Bronchial epithelial cell (primary cell): ENCODE results near the gene KCNJ5. TPM values are rescaled to one million over a fixed set of nuclear protein-coding genes. Genes with fewer than 3 reads are reported as not detected.

Experiments used
- DNase-seq: peaks from one replicate; pipeline ENCODE4 v3.0.0-alpha.2; 2010; ENCODE audit warnings: low read depth
- FAIRE-seq: peaks from 2 replicates; lab custom pipeline; 2011; peaks lifted over from hg19 to GRCh38; lab: Jason Lieb, UNC
- H3K27me3 ChIP-seq: 2 replicates; pipeline ENCODE4 v1.5.1; 2011; ENCODE audit warnings: low read length; ENCODE audit not compliant: control insufficient read depth, insufficient read depth
- H3K36me3 ChIP-seq: 2 replicates; pipeline ENCODE4 v1.5.1; 2011; ENCODE audit warnings: low read length; ENCODE audit not compliant: control insufficient read depth, insufficient read depth
- H3K4me3 ChIP-seq: 2 replicates; pipeline ENCODE4 v1.5.1; 2011; ENCODE audit warnings: mild to moderate bottlenecking, low read depth, low read length, control low read depth
- total RNA-seq: library from RNA; depleted of rRNA; stranded (reverse); fragments of >200 nt; gene quantifications from 2 replicates; pipeline ENCODE4 v1.2.1, GENCODE V29; 2014
- TF ChIP-seq, protein P1 (sequence below): IDR thresholded peaks from 2 replicates; pipeline ENCODE4 v1.5.1; 2011; ENCODE audit warnings: mild to moderate bottlenecking, moderate library complexity, low read length, control low read depth, inconsistent platforms; ENCODE audit not compliant: insufficient read depth, severe bottlenecking

Gene KCNJ5
- total RNA-seq, 1 donor from 2014 or later: 13.2 TPM

DNA sequence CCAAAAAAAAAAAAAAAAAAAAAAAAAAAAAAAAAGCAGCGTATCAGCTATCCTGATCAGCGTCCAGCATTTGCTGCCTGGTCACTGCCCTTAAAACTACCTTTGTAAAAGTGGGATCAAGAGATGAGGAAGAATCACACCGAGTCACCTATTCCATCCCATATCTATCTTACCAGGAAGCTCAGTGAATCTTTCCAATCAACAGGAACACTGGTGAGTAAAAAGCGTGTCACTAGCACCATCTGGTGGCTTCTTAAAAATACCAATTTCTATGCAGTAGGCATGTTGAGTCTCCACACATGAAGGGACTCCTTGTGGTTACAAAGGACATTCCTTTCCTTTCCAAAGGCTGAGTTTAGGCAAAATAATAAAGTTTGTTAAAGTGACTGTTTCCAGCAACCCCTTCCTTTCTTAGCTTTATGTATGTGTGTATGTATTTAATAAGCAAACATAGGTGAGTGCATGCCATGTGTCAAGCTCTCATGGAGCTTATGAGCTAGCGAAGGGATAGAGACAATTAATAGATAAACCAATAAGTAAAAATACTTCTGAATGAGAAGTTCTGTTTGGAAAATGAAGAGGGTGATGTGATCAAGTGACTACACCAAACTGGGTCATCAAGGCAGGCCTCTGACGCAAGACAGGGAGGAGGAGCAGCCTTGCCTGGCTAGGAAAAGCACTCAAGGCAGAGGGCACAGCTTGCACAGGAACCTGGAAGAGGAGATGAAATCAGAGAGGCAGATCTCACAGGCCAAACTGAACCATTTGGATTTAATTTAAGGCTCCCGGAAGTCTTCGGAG, 65.4 kb downstream of the KCNJ5 start:
- no peaks in the 10 kb centered on the region for H3K27me3 ChIP-seq
- H3K4me3 ChIP-seq: no peak overlapping the region
- DNase-seq: peak; percentile 78
- TF ChIP-seq, protein P1, sequence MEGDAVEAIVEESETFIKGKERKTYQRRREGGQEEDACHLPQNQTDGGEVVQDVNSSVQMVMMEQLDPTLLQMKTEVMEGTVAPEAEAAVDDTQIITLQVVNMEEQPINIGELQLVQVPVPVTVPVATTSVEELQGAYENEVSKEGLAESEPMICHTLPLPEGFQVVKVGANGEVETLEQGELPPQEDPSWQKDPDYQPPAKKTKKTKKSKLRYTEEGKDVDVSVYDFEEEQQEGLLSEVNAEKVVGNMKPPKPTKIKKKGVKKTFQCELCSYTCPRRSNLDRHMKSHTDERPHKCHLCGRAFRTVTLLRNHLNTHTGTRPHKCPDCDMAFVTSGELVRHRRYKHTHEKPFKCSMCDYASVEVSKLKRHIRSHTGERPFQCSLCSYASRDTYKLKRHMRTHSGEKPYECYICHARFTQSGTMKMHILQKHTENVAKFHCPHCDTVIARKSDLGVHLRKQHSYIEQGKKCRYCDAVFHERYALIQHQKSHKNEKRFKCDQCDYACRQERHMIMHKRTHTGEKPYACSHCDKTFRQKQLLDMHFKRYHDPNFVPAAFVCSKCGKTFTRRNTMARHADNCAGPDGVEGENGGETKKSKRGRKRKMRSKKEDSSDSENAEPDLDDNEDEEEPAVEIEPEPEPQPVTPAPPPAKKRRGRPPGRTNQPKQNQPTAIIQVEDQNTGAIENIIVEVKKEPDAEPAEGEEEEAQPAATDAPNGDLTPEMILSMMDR: peak; percentile 70
- no peaks in the 10 kb centered on the region for H3K36me3 ChIP-seq
- no peak for FAIRE-seq

- TF ChIP-seq, protein P1: no peak
- Histone ChIP-seq H3K27me3 (no peaks in the 10 kb centered on the region), H3K4me3 (no peak overlapping the region), H3K36me3 (no peaks in the 10 kb centered on the region)
- no peak for FAIRE-seq
- DNase-seq: no peak
Measured at GRCh38 chr11:128957202-128957482, 66.0 kb downstream of the KCNJ5 start.

DNA sequence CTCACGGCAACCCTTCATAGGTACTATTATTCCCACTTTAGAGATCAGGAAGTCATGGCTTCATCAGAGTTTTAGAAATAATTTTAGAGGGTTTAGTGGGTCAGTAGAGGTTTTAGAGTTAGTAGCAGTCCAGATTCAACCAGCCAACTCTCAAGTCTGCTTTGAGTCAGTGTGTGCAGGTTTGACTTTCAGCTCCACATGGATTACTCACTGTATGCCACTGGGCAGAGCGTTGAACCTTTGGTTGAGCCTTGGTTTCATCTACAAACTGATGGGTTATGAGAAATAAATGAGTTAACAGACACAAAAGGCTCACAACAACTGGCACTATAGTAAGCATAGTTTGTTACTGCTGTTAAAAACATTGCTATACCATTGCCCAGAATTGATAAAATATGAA, 70.5 kb downstream of the KCNJ5 start:
- Histone ChIP-seq H3K27me3 (no peaks in the 10 kb centered on the region), H3K4me3 (no peak overlapping the region), H3K36me3 (no peaks in the 10 kb centered on the region)
- FAIRE-seq (no peak), DNase-seq (no peak)
- TF ChIP-seq, protein P1: no peak

- H3K27me3 ChIP-seq: no peaks in the 10 kb centered on the region
- FAIRE-seq: no peak
Measured at GRCh38 chr11:128962896-128963295, 71.7 kb downstream of the KCNJ5 start.

DNA sequence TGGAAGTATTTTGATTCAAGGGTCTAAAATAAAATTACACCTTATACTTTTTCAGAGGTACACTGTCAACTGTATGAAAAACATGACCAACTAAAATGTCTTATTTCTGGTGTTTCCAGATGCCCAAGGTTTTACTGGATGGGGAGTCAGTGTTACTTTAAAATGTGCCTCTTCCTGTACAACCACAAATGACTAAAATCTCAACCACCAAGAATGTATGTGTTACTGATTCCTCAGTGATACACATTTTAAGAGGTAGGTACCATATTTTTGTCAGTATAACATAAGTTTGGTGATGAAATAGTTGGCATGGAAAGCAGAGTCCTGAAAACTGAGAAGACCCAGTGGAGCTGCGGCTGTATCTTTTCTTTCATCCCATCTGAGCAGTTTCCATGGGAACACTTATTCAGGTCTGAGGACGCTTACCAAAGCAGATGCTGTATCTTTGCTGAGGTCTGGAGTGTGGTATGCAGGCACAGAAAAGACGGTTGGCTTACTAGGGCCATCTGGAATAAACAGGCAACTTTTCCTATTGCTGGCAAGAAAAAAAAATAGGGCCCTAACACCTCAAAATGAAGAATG, 72.7 kb downstream of the KCNJ5 start:
- peaks cover 5% of the 10 kb centered on the region for H3K36me3 ChIP-seq
- FAIRE-seq: no peak
- no peaks in the 10 kb centered on the region for H3K27me3 ChIP-seq
- TF ChIP-seq, protein P1: no peak
- no peak for DNase-seq
- no peak overlapping the region for H3K4me3 ChIP-seq

More at GRCh38 chr11:128962896-128963295, 71.7 kb downstream of the KCNJ5 start:
- TF ChIP-seq, protein P1: no peak
- Histone ChIP-seq H3K36me3 (peaks cover 2% of the 10 kb centered on the region), H3K4me3 (no peak overlapping the region)
- DNase-seq: no peak
